ENCODE results near the gene GDPD4. TPM values are rescaled to one million over a fixed set of nuclear protein-coding genes. Genes with fewer than 3 reads are reported as not detected.
A peak's percentile ranks its signal among the peaks of the same experiment; 100 is the strongest.

GDPD4 gene
- total and polyA plus RNA-seq, 10 of the 15 experiments (the other 5 are each of a cell fraction or from before 2014, with no cell fraction given), result 0.23 TPM; not detected in 9

GRCh38 chr11:77189588-77190210 lies 111.8 kb downstream of the GDPD4 start (continued):
- TF ChIP-seq BACH1 (IDR thresholded peaks at IDR 0.05; ENCODE audit: borderline replicate concordance) (no peak), IKZF2 (IDR thresholded peaks at IDR 0.05) (no peak), IRF3 (IDR thresholded peaks at IDR 0.05) (no peak), PAX5 (IDR thresholded peaks at IDR 0.05; ENCODE audit: borderline replicate concordance, low read depth, low read length) (no peak), SUPT20H (IDR thresholded peaks at IDR 0.05; ENCODE audit: borderline replicate concordance, control insufficient read depth, low read depth, low read length) (no peak)

GRCh38 chr11:77188633-77189491 lies 112.6 kb downstream of the GDPD4 start:
- no TSS peak for BruUV-seq (replicated peaks)

More at GRCh38 chr11:77188633-77189491, 112.6 kb downstream of the GDPD4 start:
- no peak overlapping the region for H3K4me3 ChIP-seq
- no peak overlapping the region for H3K4me2 ChIP-seq (ENCODE audit: control insufficient read depth, insufficient read depth)
- CTCF ChIA-PET, result interaction anchor here (0.6 to 4.3 kb wide), 12 partner anchors 49 to 430 kb away, joined by 3 to 50 read pairs (median 4); partner anchors contain the start of gene MYO7A
- RAD21 ChIA-PET (ENCODE audit: unreplicated experiment), result interaction anchor here (1.3 to 1.5 kb wide), 3 partner anchors 61 to 142 kb away, joined by 3 to 5 read pairs (median 5); partner anchors contain the start of gene MYO7A
- intact Hi-C loops (cut with micrococcal nuclease; ENCODE audit: unreplicated experiment) (loop anchor here (1.0 to 5.0 kb wide), 3 partner anchors 62 to 360 kb away; no protein-coding TSS in a partner anchor), in situ Hi-C loops (cut with MboI) (no loop called here)
- no peak overlapping the region for H3K27ac ChIP-seq (ENCODE audit: control insufficient read depth, insufficient read depth)
- H3K36me3 ChIP-seq (ENCODE audit: control insufficient read depth in 2 of 2, insufficient read depth in 2 of 2, low read length in 1 of 2), result no peaks in the 10 kb centered on the region
- SMC1A ChIA-PET (ENCODE audit: uncharacterized antibody, unreplicated experiment), result interaction anchor here (1.3 to 3.6 kb wide), 2 partner anchors 61 to 360 kb away, joined by 5 to 20 read pairs; partner anchors contain the start of gene MYO7A
- H3K4me1 ChIP-seq (ENCODE audit: control insufficient read depth, insufficient read depth, low read length), result no peaks in the 10 kb centered on the region
- TF ChIP-seq ZBTB33 (IDR thresholded peaks at IDR 0.05) (no peak), GATAD2B (conservative IDR thresholded peaks at IDR 0.05; ENCODE audit: low read depth) (no peak), BACH1 (IDR thresholded peaks at IDR 0.05; ENCODE audit: borderline replicate concordance) (no peak)
- no peak overlapping the region for H3K9ac ChIP-seq (ENCODE audit: control insufficient read depth, insufficient read depth, low read length)
- no peaks in the 10 kb centered on the region for H4K20me1 ChIP-seq (ENCODE audit: control insufficient read depth, insufficient read depth)
- 33% methylated on average over 18 of the region's 18 CpGs for WGBS (ENCODE audit: insufficient coverage, insufficient replicate concordance, low lambda C conversion rate, missing lambda C conversion rate)
- H2AFZ ChIP-seq (ENCODE audit: control insufficient read depth, low read depth, low read length), result no peak overlapping the region
- no peaks in the 10 kb centered on the region for H3K9me3 ChIP-seq (replicated peaks; ENCODE audit: control insufficient read depth, insufficient read depth, low read length)
- POLR2A ChIA-PET, result no interaction called here
- peaks cover 1% of the 10 kb centered on the region; the same call in 1 of the 2 replicates for H3K79me2 ChIP-seq (ENCODE audit: control insufficient read depth, insufficient read depth, low read length)
- ATAC-seq, result 0 out of 3 replicates have a peak, but pooled peaks have one; percentile 12
- no peaks in the 10 kb centered on the region for H3K27me3 ChIP-seq (replicated peaks in 1 of 2; ENCODE audit: control insufficient read depth in 2 of 2, insufficient read depth in 2 of 2, low read length in 1 of 2)
- no peak for FAIRE-seq
- DNase-seq (ENCODE audit: low read depth, low spot score), result no peak

Measured in GM12878 (cell line).